Gastrocnemius medialis (tissue), 4 donors: ENCODE measurements around the gene KRTAP5-2. TPM values are rescaled to one million over a fixed set of nuclear protein-coding genes. Genes with fewer than 3 reads are reported as not detected.
A peak's percentile ranks its signal among the peaks of the same experiment; 100 is the strongest.

ENCODE experiments used
- ATAC-seq, 2 donors: fragments of 150-250 bp; one replicate each; pipeline ENCODE4 v1.9.1; 2016
- DNase-seq, 2 donors: peaks; one replicate each; pipeline ENCODE4 v3.0.0-alpha.2; 2019
- H3K27ac ChIP-seq, 4 donors: fragments of 200-600 bp; sonication (generic); 1 replicate in 1 of 4; 2 replicates in 3 of 4; pipeline ENCODE4 v1.5.1; 2016 to 2018; ENCODE audit warnings: mild to moderate bottlenecking in 2 of 4, moderate library complexity in 1 of 4
- H3K27me3 ChIP-seq, 3 donors: fragments of 200-600 bp; sonication (generic) in 2 of 3; 1 replicate in 1 of 3; 2 replicates in 2 of 3; pipeline versions ENCODE4 v1.5.1 to v1.6.0; 2016 to 2019; ENCODE audit warnings: mild to moderate bottlenecking in 1 of 3, moderate library complexity in 1 of 3
- H3K36me3 ChIP-seq, 2 donors: fragments of 200-600 bp; sonication (generic) in 1 of 2; one replicate each; pipeline ENCODE4 v1.5.1; 2017 to 2018
- H3K4me1 ChIP-seq, 2 donors: fragments of 200-600 bp; sonication (generic) in 1 of 2; one replicate each; pipeline ENCODE4 v1.5.1; 2016 to 2017; ENCODE audit warnings: mild to moderate bottlenecking in 2 of 2
- H3K4me3 ChIP-seq, 4 donors: fragments of 200-600 bp; sonication (generic) in 3 of 4; 1 replicate in 1 of 4; 2 replicates in 3 of 4; pipeline ENCODE4 v1.5.1; 2016 to 2019; ENCODE audit warnings: mild to moderate bottlenecking in 2 of 4
- H3K9me3 ChIP-seq, 3 donors: fragments of 200-600 bp; sonication (generic) in 2 of 3; 1 replicate in 1 of 3; 2 replicates in 2 of 3; pipeline ENCODE4 v1.5.1; 2016 to 2019
- POLR2A ChIP-seq, 2 donors: fragments of 450-650 bp; IDR thresholded peaks; one replicate each; pipeline ENCODE4 v1.6.1; 2017; ENCODE audit warnings: antibody characterized with exemption in 2 of 2, mild to moderate bottlenecking in 2 of 2, moderate library complexity in 2 of 2
- in situ Hi-C, 4 donors: fragments of 200-750 bp; cut with MboI; loops; one replicate each; pipeline versions ENCODE4 v1.15.0 to v1.8.0; 2017; ENCODE audit warnings: low sequenced_read_pairs in 4 of 4
- intact Hi-C: fragments of 100-400 bp; cut with DNase I; formaldehyde crosslinking; loops from one replicate; pipeline ENCODE4 v1.15.1; 2023; ENCODE audit warnings: low total_unique reads
- total RNA-seq, 4 donors: library from RNA; depleted of rRNA; stranded (reverse); fragments of >200 nt; gene quantifications; one replicate each; pipeline versions ENCODE4 v1.1.0 to v1.2.3, GENCODE V29; 2016
- TF ChIP-seq, protein P1 (sequence below), 5 experiments: fragments of 450-650 bp in 3 of 5; fragments of 200-600 bp in 2 of 5; sonication (generic) in 2 of 5; IDR thresholded peaks in 4 of 5; conservative IDR thresholded peaks in 1 of 5; 1 replicate in 4 of 5; 2 replicates in 1 of 5; pipeline ENCODE4 v1.5.1; 2016 to 2019; ENCODE audit warnings: antibody characterized with exemption in 5 of 5, mild to moderate bottlenecking in 3 of 5, moderate library complexity in 3 of 5

Gene KRTAP5-2
- total RNA-seq, 4 donors from 2014 or later: not detected

DNA sequence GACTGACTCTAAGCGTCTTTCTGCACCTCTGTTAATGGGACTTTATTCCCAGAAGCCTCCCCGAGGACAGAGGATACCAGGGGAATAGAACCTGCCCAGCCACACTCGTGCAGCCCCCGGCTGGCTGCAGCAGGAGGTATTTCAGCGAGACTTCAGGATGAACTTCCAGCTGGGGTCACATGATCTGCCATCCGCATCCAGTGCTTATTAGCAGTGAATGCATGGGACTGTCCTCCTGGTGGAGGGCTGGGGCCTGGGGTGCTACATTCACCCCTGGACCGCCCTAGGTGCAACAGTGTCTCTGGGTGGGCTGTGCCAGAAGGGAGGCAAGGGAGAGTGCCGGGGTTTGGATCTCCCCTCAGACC lies 27.6 kb downstream of the KRTAP5-2 start:
- Histone ChIP-seq H3K4me1 (peaks cover 5 to 74% of the 10 kb centered on the region in 2 donors), H3K27me3 (no peaks in the 10 kb centered on the region), H3K27ac (peak overlapping the region in 3 of 4 donors; percentile 83 to 91 (median 86)), H3K9me3 (no peaks in the 10 kb centered on the region), H3K36me3 (no peaks in the 10 kb centered on the region), H3K4me3 (peak overlapping the region in 2 of 4 donors; percentile 54 to 62)
- in situ Hi-C loops: no loop called here
- TF ChIP-seq, protein P1, sequence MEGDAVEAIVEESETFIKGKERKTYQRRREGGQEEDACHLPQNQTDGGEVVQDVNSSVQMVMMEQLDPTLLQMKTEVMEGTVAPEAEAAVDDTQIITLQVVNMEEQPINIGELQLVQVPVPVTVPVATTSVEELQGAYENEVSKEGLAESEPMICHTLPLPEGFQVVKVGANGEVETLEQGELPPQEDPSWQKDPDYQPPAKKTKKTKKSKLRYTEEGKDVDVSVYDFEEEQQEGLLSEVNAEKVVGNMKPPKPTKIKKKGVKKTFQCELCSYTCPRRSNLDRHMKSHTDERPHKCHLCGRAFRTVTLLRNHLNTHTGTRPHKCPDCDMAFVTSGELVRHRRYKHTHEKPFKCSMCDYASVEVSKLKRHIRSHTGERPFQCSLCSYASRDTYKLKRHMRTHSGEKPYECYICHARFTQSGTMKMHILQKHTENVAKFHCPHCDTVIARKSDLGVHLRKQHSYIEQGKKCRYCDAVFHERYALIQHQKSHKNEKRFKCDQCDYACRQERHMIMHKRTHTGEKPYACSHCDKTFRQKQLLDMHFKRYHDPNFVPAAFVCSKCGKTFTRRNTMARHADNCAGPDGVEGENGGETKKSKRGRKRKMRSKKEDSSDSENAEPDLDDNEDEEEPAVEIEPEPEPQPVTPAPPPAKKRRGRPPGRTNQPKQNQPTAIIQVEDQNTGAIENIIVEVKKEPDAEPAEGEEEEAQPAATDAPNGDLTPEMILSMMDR (IDR thresholded peaks at IDR 0.05 in 4 of 5, conservative IDR thresholded peaks at IDR 0.05 in 1 of 5): no peak
- no peak for TF ChIP-seq POLR2A (IDR thresholded peaks at IDR 0.05)
- ATAC-seq (no peak), DNase-seq (no peak)
- intact Hi-C loops: loop anchor here (5.0 kb wide), 1 partner anchor 258 kb away; no protein-coding TSS in a partner anchor

DNA sequence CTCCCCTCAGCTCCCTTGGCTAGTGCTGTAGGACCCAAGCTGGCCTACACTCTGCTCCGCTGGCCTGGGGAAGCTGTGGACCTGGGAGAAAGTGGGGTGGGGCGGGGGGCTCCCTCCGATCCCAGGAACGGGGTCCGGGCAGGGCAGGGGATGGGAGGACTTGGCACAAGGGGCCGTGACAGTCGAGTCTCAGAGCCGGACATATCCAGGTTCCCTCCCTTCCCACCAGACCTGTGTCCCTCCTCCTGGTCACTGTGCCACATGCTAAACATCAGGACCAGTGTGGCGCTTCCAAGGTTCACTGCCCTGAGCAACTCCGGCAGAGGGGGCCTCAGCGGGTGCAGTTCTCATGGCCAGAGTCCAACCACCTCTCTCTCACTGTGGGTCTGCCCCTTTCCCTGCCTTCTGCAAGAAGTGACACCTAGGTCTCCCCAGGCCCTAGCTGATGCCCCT lies 28.1 kb downstream of the KRTAP5-2 start:
- Histone ChIP-seq H3K27me3 (no peaks in the 10 kb centered on the region), H3K36me3 (no peaks in the 10 kb centered on the region), H3K9me3 (no peaks in the 10 kb centered on the region), H3K4me1 (peaks cover 5 to 78% of the 10 kb centered on the region in 2 donors), H3K4me3 (no peak overlapping the region), H3K27ac (peak overlapping the region in 3 of 4 donors; percentile 83 to 91 (median 86))
- in situ Hi-C loops (no loop called here), intact Hi-C loops (loop anchor here (5.0 kb wide), 1 partner anchor 258 kb away; no protein-coding TSS in a partner anchor)
- no peak for DNase-seq
- TF ChIP-seq POLR2A (IDR thresholded peaks at IDR 0.05): no peak
- TF ChIP-seq, protein P1 (IDR thresholded peaks at IDR 0.05 in 4 of 5, conservative IDR thresholded peaks at IDR 0.05 in 1 of 5): no peak
- ATAC-seq: no peak

DNA sequence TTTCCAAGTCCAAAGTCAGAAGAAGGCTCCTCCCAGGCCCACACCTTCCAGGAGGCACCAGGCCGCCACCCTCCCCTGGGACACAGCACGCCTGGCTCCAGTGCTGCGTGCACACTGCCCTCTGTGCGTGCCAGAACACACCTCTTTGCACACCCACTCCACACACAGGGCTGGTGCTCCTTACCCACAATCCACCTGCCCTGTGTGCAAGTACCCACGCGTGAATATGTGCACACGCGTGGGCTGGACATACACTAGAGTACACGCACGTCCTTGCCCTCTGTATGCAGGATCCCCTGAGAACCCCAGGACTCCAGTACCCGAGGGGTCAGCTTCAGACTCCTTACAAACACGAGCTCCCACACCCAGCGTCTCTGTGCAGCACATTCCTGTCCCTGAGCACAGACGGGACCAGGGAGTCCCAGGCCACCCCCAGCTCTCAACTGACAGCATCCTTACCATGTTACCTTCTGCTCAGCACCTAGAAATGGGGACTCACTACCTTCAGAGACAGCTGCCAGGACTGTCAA lies 28.8 kb downstream of the KRTAP5-2 start:
- Histone ChIP-seq H3K27me3 (no peaks in the 10 kb centered on the region), H3K9me3 (no peaks in the 10 kb centered on the region), H3K36me3 (no peaks in the 10 kb centered on the region), H3K4me1 (peaks cover 3 to 84% of the 10 kb centered on the region in 2 donors), H3K27ac (peak overlapping the region in 3 of 4 donors; percentile 83 to 91 (median 86)), H3K4me3 (no peak overlapping the region)
- no peak for DNase-seq
- in situ Hi-C loops (no loop called here), intact Hi-C loops (loop anchor here (5.0 kb wide), 1 partner anchor 178 kb away; no protein-coding TSS in a partner anchor)
- TF ChIP-seq POLR2A (IDR thresholded peaks at IDR 0.05): no peak
- TF ChIP-seq, protein P1 (IDR thresholded peaks at IDR 0.05 in 4 of 5, conservative IDR thresholded peaks at IDR 0.05 in 1 of 5): no peak
- no peak for ATAC-seq

DNA sequence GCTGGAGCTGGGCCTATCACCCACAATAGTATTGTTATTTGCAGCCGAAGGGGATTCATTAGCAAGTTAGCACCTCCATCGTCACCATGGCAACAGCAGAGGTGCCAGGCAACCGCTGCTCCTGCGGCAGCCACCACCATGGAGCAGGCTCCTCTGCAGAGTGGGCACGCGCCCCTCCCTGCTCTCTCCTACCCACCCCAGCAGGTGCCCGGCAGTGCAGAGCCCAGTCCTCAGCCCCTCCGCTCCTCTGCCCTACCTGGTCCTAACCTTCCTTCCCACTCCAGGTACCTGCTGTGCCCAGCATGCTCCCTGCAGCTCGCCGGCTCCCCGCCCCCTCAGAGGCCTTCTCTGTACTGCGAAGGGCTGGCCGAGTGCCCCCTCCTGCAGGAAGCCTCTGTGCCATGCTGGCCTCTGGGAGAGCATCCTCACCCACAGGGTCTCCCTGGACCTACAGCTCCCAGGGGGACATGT lies 29.6 kb downstream of the KRTAP5-2 start:
- intact Hi-C loops: loop anchor here (5.0 kb wide), 1 partner anchor 179 kb away; no protein-coding TSS in a partner anchor

More for the DNA sequence above, 29.6 kb downstream of the KRTAP5-2 start:
- Histone ChIP-seq H3K9me3 (no peaks in the 10 kb centered on the region), H3K4me3 (no peak overlapping the region), H3K27me3 (no peaks in the 10 kb centered on the region), H3K27ac (peak overlapping the region in 3 of 4 donors; percentile 67 to 91 (median 86)), H3K36me3 (no peaks in the 10 kb centered on the region), H3K4me1 (peaks cover 0 to 83% of the 10 kb centered on the region in 2 donors)
- ATAC-seq: no peak
- TF ChIP-seq, protein P1 (IDR thresholded peaks at IDR 0.05 in 4 of 5, conservative IDR thresholded peaks at IDR 0.05 in 1 of 5): no peak
- no peak for TF ChIP-seq POLR2A (IDR thresholded peaks at IDR 0.05)
- in situ Hi-C loops: no loop called here
- DNase-seq: no peak
